ENCODE measurements around the gene INSM2. TPM values are rescaled to one million over a fixed set of nuclear protein-coding genes. Genes with fewer than 3 reads are reported as not detected.

The INSM2 gene
- total RNA-seq, 1 donor from 2014 or later, result not detected

DNA sequence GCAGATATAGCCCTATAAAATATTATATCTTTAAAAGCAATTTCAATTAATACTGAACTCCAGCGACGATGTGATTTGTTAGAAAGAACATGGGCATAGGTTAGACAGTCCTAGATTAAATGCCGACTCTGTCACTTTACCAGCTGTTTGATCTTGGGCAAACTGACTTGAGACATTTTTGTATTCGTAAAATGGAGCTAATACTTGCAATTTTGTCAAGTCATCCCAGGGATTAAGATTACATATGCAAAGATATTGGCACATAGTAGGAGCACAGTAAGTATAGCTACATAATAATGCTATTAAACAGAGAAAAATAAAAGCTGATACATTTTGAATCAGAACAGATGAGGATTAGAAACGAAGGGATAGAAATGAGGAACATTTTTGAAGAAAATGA lies 9.0 kb downstream of the INSM2 start:
- no peak for DNase-seq (ENCODE audit: low spot score)

DNA sequence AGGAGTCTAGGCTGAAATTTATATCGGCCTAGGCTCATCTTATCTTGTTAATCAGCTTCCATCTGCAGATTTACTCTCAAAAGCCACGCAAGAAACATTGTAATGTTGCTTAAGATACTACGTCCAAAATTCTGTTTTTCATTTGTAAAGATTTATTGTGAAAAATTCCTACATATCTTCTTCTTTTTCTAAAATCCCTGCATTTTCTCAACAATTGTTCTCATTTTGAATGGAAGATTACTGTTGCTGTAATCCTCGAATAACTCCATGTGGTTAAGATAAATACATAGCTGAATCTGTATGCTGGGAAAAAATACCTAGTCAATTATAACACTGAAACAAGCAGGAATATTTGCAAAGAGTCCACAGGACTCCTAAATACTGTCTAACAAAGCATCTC lies 15.6 kb downstream of the INSM2 start:
- DNase-seq (ENCODE audit: low spot score), result no peak

DNA sequence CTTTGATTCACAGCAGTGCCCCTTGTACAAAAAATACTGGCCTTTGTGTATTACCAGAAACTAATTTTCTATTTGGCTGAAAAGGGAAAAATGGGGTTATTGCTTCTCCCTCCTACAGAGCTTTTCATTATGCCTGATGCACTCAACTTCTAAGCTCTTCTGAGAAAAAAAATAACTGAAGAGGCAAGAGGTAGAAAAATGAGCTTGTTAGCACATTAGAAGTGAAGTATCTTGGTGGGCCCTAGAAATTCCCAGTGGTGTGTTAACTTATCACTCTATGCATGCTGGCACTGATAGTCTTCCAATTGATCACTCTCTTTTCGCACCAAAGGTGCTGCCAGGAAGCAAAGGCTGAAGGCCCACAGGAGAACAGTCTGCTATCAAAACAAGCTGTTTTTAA lies 17.1 kb downstream of the INSM2 start:
- no peak for DNase-seq (ENCODE audit: low spot score)

DNA sequence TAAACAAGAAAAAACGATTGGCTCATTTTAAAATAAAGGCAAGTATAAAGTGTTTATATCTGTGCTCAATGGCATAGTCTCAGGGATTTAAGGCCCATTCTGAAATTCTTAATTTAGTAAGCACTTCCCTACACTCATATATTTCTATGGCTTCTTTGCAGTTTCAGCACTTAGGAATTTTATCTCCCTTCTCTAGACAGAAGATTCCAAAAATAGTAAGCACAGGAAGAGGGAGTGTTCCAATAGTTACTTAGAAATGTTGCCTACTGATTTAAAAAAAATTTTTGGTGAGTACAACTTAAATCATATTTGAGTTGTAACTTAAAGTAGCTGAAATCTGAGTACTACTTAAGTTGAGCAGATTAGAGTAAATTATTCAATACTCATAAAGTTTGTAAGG lies 19.8 kb downstream of the INSM2 start:
- no peak for DNase-seq (ENCODE audit: low spot score)

DNA sequence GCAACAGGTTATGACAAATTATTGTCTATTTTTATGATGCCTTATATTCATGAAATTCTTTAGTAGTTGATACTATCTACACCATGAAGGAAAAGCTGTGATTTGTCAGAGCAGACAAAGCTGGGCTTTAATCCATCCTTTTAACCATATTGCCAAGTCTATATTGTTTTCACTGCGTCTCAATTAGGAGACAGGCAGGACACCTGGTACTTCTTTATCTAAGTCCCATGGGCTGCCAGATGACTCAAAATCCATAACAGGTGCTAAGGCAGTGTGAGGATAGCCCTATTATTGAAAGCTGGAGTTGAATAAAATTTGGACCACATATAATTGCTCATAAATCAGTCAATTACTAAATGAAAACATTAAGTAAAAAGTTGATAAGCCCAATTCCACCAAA lies 22.6 kb downstream of the INSM2 start:
- DNase-seq (ENCODE audit: low spot score), result no peak

DNA sequence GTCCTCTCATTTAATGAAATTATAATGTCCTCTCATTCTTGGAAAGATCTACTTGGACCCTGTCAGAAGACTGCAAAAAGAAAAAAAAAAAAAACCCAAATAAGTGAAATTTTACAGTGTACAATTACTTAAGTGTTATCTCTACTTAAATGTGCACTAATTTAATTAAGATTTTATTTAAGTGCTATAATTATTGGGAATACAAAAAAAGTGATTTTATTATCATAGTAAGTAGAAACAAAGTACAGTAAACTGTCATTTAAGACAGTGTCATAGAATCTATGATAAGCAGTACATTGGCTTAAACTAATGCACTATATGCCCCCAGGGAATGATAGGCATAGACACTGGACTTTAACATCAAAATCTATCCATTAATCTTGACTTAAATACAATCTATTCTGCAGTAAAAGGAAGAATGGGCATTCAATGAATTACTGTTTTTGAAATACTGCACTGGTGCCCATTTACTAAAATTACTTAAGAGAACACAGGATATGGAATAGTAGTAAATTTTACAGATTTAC lies 23.3 kb downstream of the INSM2 start:
- DNase-seq (ENCODE audit: low spot score), result no peak

DNA sequence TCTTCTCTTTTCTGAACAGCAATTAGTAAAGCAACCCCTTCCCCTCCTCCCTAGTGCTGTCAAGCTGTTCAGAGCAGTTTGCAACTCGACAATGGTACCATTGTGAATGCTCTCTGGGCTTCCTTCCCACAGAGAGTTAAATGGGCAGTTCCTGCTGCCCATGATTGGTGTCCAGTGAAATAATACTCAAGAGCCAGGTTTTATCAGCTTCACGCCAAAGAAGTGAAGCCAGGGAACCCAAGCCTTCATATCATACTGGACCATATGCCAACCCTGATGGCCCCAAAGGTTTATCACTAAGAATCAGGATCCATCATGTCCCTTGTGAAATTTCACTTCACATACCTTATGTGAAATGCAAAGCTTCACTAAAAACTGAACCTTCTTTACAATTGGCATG lies 24.7 kb downstream of the INSM2 start:
- no peak for DNase-seq (ENCODE audit: low spot score)

DNA sequence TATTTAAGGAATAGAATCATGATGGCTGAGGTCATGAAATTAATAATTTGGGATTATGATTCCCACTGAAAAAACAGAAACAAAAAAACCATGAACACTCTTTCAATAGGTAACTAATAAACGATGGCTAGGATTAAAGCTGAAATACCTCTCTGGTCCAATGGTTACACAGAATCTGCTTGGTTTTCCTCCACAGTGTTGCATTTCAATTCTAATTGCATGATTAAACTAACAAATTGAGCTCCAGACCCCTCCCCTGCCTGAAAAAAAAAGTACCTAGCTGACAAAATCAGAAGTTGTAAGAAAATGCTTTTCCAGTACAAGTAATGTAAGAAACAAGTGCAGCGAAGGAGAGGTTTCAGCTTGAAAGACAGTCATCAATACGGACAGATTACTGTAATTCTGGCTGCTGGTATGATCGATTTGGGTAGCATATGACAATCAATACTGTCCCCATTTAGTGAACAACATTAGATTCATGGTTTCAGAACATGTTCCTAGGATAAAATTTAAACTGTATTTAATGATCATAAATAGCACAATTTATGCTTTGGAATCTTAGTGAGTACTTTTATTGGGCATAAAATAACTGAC lies 32.0 kb downstream of the INSM2 start:
- no peak for DNase-seq (ENCODE audit: low spot score)

DNA sequence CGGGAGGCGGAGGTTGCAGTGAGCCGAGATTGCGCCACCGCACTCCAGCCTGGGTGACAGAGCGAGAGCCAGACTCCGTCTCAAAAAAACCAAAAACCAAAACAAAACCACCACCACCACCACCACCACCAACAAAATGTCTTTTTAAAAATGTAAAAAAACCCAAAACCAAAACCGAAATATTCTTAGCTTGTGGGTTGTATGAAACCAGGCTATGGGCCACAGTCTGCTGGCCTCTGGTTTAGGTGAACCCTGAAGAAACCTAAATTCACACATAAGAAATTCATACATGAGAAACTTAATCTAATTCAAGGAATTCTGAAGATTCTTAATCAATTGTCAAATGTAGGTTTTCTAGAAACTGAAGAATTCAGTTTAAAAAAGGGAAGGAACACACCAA lies 37.6 kb downstream of the INSM2 start:
- no peak for DNase-seq (ENCODE audit: low spot score)

DNA sequence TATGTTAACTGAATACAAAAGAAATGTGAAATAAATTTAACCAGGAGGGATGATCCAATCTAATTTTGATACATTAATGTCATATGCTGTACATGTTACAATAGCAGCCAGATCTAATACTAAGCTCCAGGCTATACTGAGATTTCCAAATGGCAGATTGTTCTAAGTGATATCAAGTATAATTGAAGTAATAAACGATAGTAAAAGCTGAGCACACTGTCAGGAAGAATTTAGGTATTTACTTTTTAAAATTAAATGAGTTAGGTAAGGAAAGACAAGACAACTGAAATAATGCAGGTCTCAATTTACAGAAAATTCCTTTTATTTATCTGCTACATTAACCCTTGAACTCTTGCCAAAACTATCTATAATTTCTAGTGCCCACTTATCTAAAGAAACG lies 39.9 kb downstream of the INSM2 start:
- no peak for DNase-seq (ENCODE audit: low spot score)

DNA sequence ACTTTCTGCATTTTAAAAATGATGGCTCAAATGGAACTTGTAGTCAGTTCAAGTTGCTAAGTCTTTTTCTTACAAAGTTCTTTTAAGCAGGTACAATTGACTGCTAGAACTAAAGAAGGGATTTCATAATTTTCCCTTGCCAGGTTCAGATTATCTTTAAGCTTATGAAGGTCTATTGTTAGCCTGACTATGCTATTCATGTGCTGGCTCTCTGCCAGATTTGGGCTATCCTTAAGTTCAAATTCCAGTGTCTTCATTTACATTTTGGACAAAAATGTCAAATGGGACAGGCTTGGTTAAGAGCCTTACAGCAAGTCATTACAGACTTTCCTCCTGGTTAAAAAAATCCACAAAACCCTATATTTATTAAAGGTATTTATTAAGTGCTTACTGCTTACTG lies 42.3 kb downstream of the INSM2 start:
- DNase-seq (ENCODE audit: low spot score), result no peak

DNA sequence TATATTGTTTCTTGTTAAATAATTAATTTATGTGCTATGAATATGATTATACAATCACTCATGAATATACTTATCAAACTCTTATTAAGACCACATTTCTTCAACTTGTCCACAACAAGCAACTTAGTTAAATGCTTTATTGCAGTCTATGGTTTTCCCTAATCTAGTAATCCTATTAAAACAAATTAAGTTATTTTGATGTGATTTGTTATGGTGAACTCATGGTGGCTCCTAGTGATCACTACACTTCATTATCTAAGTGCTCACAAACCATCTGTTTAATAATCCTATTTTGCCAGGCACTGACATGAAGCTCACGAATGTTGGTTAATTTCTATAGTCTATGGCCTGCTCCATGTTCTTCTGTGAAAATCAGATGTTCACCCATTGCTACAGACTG lies 42.9 kb downstream of the INSM2 start:
- DNase-seq (ENCODE audit: low spot score), result no peak

DNA sequence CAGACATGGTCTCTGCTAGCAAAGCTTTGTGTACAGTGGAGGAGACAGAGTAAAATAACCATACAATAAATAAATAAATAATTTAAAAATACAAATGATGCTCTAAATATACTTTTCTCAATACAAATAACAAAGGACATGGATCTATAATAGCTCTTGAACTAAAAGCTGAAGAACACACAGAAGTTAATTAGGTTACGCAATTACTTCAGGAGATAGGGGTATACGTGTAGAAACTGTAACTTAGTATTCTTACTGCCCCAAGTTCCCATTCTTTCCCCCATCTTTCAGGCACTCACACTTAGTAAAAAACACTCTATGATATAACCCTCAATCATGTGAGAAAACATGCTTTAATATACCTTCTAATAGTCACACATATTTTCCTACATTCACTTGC lies 44.2 kb downstream of the INSM2 start:
- no peak for DNase-seq (ENCODE audit: low spot score)

DNA sequence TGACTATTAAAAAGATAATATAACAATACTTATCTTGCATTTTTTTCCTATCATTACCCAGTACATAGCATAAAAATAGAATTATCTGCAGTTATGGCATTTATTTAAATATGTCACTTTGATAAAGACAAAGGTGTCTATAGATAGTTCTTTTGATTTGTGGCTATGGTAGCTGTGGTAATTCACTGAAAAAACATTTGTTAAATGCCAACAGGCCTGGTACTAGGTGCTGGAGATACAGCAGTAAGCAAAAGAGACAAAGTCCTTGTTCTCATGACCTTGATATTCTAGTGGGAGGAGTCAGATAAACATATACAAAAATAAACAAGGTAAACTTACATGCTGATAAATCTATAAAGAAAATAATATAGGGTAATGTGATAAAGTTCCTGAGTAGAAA lies 44.7 kb downstream of the INSM2 start:
- DNase-seq (ENCODE audit: low spot score), result no peak

Other genes with a start within 250 kb of the INSM2 start
- 173 TPM for gene PSMA6, start 241.8 kb upstream of the INSM2 start, total RNA-seq
- 152 TPM for gene NFKBIA, start 129.4 kb upstream of the INSM2 start, total RNA-seq

Data from ureter (tissue), 1 donor.